Suprapubic skin (tissue), 4 donors: ENCODE measurements around the gene FBXO21. TPM values are rescaled to one million over a fixed set of nuclear protein-coding genes. Genes with fewer than 3 reads are reported as not detected.
"Not testable (repeated sequence)": the region's sequence is repeated elsewhere in the genome, so short reads cannot be mapped to it uniquely, and the experiment has no call there.

Source experiments
- DNase-seq, 2 donors: peaks; one replicate each; pipeline ENCODE4 v3.0.0-alpha.2; 2019; ENCODE audit warnings: low spot score in 2 of 2
- H3K27ac ChIP-seq: fragments of 200-600 bp; sonication (generic); one replicate; pipeline ENCODE4 v1.5.1; 2019
- H3K27me3 ChIP-seq: fragments of 200-600 bp; sonication (generic); one replicate; pipeline ENCODE4 v1.5.1; 2019
- H3K36me3 ChIP-seq: fragments of 200-600 bp; sonication (generic); one replicate; pipeline ENCODE4 v1.5.1; 2019
- H3K4me1 ChIP-seq: fragments of 200-600 bp; sonication (generic); one replicate; pipeline ENCODE4 v1.5.1; 2019
- H3K4me3 ChIP-seq: fragments of 200-600 bp; sonication (generic); one replicate; pipeline ENCODE4 v1.5.1; 2019; ENCODE audit warnings: mild to moderate bottlenecking
- H3K9me3 ChIP-seq: fragments of 200-600 bp; sonication (generic); one replicate; pipeline ENCODE4 v1.5.1; 2019
- EP300 ChIP-seq: sonication (generic); formaldehyde crosslinking; IDR thresholded peaks from one replicate; pipeline ENCODE4 v1.6.1; 2017; ENCODE audit warnings: antibody characterized with exemption
- POLR2A ChIP-seq, 2 donors: fragments of 450-650 bp; IDR thresholded peaks; one replicate each; pipeline ENCODE4 v1.6.1; 2017; ENCODE audit warnings: antibody characterized with exemption in 2 of 2, mild to moderate bottlenecking in 2 of 2, moderate library complexity in 2 of 2
- POLR2AphosphoS5 ChIP-seq, 3 donors: sonication (generic); formaldehyde crosslinking; IDR thresholded peaks; one replicate each; pipeline ENCODE4 v1.6.1; 2017; ENCODE audit warnings: antibody characterized with exemption in 3 of 3
- WGBS: methylation state at CpG from one replicate; pipeline ENCODE4 v1.1.5; 2018; 5-methylcytosine and 5-hydroxymethylcytosine counted together
- total RNA-seq, 4 donors: library from RNA; depleted of rRNA; stranded (reverse); fragments of >200 nt; gene quantifications; one replicate each; pipeline ENCODE4 v1.1.0, GENCODE V29; 2016
- TF ChIP-seq, protein P1 (sequence below), 2 donors: fragments of 200-600 bp in 1 of 2; fragments of 450-650 bp in 1 of 2; sonication (generic) in 1 of 2; IDR thresholded peaks; one replicate each; pipeline ENCODE4 v1.5.1; 2016 to 2019; ENCODE audit warnings: antibody characterized with exemption in 2 of 2, mild to moderate bottlenecking in 1 of 2, moderate library complexity in 1 of 2

FBXO21 gene
- total RNA-seq, 4 donors from 2014 or later: 76.1 to 109 (median 80.1) TPM

DNA sequence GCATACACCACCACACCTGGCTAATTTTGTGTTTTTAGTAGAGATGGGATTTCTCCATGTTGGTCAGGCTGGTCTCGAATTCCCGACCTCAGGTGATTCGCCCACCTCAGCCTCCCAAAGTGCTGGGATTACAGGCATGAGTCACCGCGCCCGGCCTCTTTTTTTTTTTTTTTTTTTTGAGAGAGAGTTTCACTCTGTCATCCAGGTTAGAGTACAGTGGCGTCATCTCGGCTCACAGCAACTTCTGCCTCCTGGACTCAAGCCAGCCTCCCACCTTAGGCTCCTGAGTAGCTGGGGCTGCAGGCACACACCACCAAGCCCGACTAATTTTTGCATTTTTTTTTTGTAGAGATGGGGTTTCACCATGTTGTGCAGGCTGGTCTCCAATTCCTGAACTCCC, 4.8 kb upstream of the FBXO21 start:
- not testable (repeated sequence) for H3K4me3 ChIP-seq, H3K9me3 ChIP-seq, H3K27ac ChIP-seq, H3K36me3 ChIP-seq, H3K27me3 ChIP-seq
- H3K4me1 ChIP-seq: peaks cover 13% of the 10 kb centered on the region
- WGBS: 78% methylated on average over 9 of the region's 9 CpGs
- DNase-seq: peak in 1 of 2 donors; percentile 13

GRCh38 chr12:117193903-117194302, 3.6 kb upstream of the FBXO21 start:
- Histone ChIP-seq H3K36me3 (no peaks in the 10 kb centered on the region), H3K27ac (no peak overlapping the region), H3K4me1 (peaks cover 20% of the 10 kb centered on the region), H3K27me3 (no peaks in the 10 kb centered on the region), H3K9me3 (no peaks in the 10 kb centered on the region), H3K4me3 (no peak overlapping the region)
- TF ChIP-seq, protein P1, sequence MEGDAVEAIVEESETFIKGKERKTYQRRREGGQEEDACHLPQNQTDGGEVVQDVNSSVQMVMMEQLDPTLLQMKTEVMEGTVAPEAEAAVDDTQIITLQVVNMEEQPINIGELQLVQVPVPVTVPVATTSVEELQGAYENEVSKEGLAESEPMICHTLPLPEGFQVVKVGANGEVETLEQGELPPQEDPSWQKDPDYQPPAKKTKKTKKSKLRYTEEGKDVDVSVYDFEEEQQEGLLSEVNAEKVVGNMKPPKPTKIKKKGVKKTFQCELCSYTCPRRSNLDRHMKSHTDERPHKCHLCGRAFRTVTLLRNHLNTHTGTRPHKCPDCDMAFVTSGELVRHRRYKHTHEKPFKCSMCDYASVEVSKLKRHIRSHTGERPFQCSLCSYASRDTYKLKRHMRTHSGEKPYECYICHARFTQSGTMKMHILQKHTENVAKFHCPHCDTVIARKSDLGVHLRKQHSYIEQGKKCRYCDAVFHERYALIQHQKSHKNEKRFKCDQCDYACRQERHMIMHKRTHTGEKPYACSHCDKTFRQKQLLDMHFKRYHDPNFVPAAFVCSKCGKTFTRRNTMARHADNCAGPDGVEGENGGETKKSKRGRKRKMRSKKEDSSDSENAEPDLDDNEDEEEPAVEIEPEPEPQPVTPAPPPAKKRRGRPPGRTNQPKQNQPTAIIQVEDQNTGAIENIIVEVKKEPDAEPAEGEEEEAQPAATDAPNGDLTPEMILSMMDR (IDR thresholded peaks at IDR 0.05): no peak
- TF ChIP-seq POLR2A (IDR thresholded peaks at IDR 0.05) (no peak), EP300 (no peak), POLR2AphosphoS5 (IDR thresholded peaks at IDR 0.05) (no peak)
- 98% methylated on average over 3 of the region's 3 CpGs for WGBS
- DNase-seq: no peak

DNA sequence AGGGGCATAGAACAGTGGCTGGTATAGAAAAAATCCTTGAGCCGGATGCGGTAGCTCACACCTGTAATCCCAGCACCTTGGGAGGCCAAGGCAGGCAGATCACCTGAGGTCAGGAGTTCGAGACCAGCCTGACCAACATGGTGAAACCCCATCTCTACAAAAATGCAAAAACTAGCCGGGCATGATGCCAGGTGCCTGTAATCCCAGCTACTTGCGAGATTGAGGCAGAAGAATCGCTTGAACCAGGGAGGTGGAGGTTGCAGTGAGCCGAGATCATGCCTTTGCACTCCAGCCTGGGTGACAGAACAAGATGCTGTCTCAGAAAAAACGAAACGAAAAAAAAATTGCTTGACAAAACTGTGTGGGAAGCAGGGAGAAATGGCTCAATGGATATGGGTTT, 2.3 kb upstream of the FBXO21 start:
- not testable (repeated sequence) for H3K27ac ChIP-seq, H3K36me3 ChIP-seq, H3K4me3 ChIP-seq, H3K27me3 ChIP-seq, H3K9me3 ChIP-seq
- WGBS: 87% methylated on average over 9 of the region's 9 CpGs
- peak in 1 of 2 donors; percentile 8 for DNase-seq
- H3K4me1 ChIP-seq: peaks cover 23% of the 10 kb centered on the region

- Histone ChIP-seq H3K27ac (no peak overlapping the region), H3K9me3 (no peaks in the 10 kb centered on the region), H3K4me3 (no peak overlapping the region), H3K4me1 (peaks cover 23% of the 10 kb centered on the region), H3K36me3 (no peaks in the 10 kb centered on the region), H3K27me3 (no peaks in the 10 kb centered on the region)
- TF ChIP-seq, protein P1 (IDR thresholded peaks at IDR 0.05): no peak
- no peak for TF ChIP-seq POLR2AphosphoS5 (IDR thresholded peaks at IDR 0.05)
- TF ChIP-seq EP300: no peak
- no peak for TF ChIP-seq POLR2A (IDR thresholded peaks at IDR 0.05)
- 68% methylated on average over 2 of the region's 2 CpGs for WGBS
- DNase-seq: peak in 1 of 2 donors; percentile 35
Measured at GRCh38 chr12:117192057-117192456, 1.8 kb upstream of the FBXO21 start.

GRCh38 chr12:117189725-117190209, 503 bp downstream of the FBXO21 start:
- under 1% methylated on average over 44 of the region's 52 CpGs for WGBS
- Histone ChIP-seq H3K4me3 (peak overlapping the region; percentile 64), H3K36me3 (peaks cover 14% of the 10 kb centered on the region), H3K27me3 (no peaks in the 10 kb centered on the region), H3K4me1 (peaks cover 23% of the 10 kb centered on the region), H3K9me3 (no peaks in the 10 kb centered on the region), H3K27ac (peak overlapping the region; percentile 76)
- DNase-seq: peak; percentile 68 to 75
- TF ChIP-seq, protein P1 (IDR thresholded peaks at IDR 0.05): no peak
- TF ChIP-seq EP300: no peak
- no peak for TF ChIP-seq POLR2AphosphoS5 (IDR thresholded peaks at IDR 0.05)
- TF ChIP-seq POLR2A (IDR thresholded peaks at IDR 0.05): no peak

DNA sequence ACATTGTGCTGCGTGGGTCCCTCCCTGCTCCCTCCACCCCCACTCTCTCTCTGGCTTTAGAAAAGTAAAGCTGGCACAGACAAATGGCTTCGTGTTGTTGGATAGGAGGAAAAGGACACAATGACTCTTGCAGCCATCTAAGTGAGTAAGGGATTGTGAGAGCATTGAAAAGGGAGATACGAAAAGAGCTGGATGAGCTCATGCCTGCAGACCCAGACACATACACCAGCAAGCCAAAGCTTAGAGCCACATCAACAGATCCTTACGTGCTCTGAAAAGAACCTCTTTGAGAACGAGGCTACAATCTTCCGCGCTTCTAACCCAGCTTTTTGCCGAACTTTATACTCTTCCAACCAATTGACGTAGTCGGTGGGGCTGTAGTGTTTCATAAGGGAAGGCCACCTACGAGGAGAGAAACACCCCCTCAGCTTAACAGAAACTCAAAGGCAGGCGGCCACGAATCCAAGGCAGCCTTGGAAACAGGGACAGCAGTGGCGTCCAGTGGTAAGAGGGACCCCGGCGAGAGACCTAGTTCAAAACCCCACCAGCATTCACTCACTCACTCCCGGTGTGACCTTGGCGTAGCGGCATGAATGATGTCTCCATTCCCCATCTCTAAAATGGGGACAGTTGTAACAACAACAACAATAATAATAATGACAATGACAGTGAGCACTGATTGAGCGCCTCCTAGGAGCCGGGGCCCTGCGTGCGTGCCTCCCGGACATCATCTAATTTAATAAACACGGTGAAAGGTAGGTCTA, 1.1 kb downstream of the FBXO21 start:
- DNase-seq: peak in 1 of 2 donors; percentile 74
- Histone ChIP-seq H3K36me3 (peaks cover 20% of the 10 kb centered on the region), H3K9me3 (no peaks in the 10 kb centered on the region), H3K4me3 (peak overlapping the region; percentile 64), H3K27me3 (no peaks in the 10 kb centered on the region), H3K27ac (peak overlapping the region; percentile 76), H3K4me1 (peaks cover 23% of the 10 kb centered on the region)
- 23% methylated on average over 23 of the region's 25 CpGs for WGBS
- TF ChIP-seq POLR2AphosphoS5 (IDR thresholded peaks at IDR 0.05) (no peak), POLR2A (IDR thresholded peaks at IDR 0.05) (no peak), EP300 (no peak)
- TF ChIP-seq, protein P1 (IDR thresholded peaks at IDR 0.05): no peak
